Activated effector memory CD4-positive, alpha-beta T cell treated with Interleukin-2 at 50 U/mL for 16 hours (primary cell): Measurements from ENCODE around the gene CARMIL1.
"Not testable (repeated sequence)": the region's sequence is repeated elsewhere in the genome, so short reads cannot be mapped to it uniquely, and the experiment has no call there.

ENCODE experiments used
- DNase-seq: peaks from one replicate; pipeline ENCODE4 v3.0.0-alpha.2; 2020

CARMIL1 gene

DNA sequence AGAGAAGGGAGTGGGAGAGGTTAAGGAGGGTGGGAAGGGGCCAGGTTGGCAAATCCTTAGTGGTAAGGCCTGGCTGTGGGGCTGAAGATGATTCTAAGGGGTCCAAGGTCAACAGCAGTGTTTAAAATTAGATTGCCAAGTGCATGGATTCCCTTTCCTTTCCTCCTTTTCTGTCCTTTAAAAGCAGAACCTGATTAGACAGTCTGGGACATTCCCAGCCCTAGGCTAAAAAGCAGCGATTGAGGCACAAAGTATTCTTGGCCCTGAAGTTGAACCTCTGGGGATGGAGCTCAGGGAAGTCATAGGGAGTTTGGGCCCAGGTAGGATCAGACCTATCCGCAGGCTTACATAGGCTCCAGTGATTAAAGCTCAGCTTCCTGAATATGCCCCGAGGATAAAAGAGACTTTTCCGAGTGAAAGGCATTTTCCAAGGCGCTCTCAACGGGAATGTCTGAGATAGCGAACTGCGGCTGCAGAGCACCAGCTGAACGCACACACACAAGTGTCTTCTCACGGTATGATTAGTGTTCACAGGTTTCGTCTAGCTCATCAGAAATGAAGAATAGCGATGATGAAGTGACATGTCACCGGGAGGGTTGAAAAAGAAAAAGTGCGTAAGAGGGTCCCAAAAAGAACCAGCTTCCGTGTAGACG is 787 bp upstream of the CARMIL1 start:
- no peak for DNase-seq

DNA sequence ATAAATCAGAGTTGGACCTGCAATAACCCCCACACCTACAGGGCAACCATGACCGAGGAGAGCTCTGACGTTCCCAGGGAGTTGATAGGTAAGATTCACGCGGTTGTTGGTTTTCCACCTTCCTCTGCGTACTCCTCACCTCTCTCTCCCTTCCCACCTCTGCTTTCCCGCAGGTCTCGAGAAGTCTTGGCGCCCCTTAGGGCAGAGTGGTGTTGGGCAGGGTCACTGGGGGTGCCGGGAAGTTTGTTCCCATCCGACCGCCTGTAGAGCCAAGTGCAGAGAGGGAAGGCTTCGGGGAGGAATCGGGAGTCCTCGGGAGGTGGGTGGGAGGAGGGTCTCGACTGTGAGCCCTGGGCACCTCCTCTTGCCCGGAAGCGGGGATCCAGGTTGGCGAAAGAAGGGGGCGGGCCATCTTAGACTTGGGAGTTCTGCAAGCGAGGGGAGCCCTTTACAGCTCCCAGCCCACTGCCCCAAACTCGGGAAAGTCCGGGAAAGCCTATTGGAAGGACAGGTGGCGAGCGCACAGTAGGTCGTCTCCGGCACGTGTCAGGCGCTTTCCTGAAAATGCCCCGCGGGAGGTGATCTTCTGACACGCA is 672 bp downstream of the CARMIL1 start:
- DNase-seq, result no peak

DNA sequence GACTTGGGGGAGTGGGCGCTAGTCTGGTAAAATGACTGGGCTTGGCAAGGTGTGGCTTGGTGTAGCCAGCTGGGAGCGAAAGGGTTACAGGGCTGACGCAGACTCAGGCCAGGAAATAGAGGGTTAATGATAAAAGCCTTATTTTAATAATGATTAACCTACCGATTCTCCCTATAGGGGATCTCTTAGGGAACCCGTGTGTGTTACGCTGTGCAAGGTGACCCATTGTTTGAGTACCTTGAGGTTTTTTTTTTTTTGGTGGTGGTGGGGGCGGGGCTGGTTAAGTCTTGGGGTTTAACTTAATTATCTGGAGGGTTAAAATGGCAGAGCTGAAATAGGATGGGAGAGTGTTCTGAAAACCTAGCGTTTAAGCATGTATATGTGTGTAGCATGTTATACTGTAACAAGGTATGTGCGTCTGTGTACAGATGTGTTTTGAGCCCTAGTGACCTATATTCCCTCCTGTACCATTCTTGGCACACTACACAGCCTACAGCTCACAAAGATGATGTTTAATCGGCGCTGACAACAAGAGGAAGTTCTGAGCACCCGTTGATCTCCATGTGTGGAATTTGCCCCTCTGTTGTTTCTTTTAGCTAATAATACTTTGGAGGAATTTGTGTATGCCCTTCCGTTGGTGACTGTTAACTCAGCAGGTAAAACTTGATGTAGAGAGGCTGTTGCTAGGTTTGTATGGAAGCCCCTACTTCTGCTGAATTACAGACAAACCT is 1.3 kb downstream of the CARMIL1 start:
- no peak for DNase-seq

DNA sequence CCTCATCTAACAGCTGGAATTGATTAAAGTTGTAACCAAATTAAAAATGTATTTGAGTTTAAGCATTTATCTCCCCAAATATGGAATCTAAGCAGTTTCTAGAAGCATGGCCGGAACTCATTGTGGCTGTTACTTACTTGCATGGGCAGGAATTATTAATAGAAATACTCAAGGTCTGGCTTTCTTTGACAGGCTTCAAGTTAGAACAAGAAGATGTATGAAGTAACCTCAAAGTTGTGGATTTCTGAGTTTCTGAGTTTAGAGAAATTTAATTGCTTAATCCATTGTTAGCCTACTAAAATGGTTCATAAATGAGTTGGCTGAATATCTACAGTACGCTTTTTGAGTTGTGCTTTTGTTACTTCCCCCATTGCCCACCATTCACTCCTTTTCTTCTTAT is 7.7 kb downstream of the CARMIL1 start:
- no peak for DNase-seq

DNA sequence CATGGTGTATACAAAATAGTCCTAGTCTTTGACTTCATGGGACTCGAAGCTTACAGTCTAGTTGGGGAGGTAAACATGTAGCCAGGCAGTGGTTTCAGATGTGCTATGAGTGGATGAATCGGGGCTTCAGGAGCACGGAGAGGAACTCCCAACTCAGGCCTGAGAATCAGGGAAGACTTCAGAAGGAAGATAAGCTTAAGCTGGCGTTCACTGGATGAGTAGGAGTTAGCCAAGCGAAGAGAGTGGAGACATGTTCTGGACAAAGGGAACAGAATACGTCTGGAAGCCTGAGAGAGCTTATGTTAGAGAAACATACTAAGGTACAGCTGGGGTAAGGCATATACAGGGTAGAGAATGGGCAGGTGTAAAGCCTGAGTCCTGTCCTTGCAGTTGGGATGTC is 8.8 kb downstream of the CARMIL1 start:
- DNase-seq, result no peak

DNA sequence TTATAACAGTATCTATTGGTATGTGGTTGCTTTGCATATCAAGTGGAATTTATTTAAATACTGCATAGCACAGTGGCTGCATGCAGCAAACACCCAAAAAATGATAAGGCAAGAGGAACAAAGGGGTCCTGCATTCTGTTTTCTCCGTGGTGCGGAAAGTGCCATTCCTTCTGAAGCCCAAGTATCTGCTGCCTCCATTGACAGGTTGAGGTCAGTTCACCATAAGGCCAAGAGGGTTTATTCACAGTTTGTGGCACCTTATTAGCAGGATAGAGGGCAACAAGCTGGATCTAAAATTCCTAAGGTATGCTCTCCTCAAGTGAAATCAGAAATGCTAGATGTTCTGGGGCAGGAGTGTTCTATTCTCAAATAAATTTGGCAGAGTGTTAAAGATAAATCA is 9.3 kb downstream of the CARMIL1 start:
- DNase-seq, result no peak

DNA sequence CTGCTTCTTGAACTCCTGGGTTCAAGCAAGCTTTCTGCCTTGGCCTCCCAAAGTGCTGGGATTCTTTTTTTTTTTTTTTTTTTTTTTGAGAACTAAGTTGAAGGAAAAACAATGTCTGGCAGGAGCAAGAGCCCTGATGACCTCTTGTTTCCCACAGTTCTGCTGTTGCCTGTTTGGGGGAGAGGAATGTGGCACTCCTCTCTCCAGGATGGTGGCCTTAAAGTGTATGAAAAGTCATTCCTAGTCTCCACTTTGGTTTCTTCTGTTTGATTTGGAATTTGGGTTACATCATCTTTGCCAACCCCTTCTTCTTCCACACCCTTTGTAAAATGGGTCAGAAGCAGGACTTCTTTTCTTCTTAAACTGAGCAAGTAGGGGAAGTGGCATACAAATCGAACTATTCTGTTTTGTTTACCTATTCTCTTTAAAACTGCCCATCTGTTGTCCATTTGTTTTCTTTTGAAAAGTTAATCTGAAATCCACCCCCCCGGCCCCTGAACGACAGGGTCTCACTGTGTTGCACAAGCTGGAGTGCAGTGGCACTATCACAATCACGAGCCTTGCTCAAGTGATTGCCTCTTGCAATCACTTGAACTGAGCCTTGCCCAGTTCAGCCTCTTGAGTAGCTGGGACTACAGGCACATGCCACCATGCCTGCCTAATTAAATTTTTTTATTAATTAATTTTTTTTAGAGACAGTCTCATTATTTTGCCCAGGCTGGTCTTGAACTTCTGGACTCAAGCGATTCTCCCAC is 11.3 kb downstream of the CARMIL1 start:
- DNase-seq, result no peak

DNA sequence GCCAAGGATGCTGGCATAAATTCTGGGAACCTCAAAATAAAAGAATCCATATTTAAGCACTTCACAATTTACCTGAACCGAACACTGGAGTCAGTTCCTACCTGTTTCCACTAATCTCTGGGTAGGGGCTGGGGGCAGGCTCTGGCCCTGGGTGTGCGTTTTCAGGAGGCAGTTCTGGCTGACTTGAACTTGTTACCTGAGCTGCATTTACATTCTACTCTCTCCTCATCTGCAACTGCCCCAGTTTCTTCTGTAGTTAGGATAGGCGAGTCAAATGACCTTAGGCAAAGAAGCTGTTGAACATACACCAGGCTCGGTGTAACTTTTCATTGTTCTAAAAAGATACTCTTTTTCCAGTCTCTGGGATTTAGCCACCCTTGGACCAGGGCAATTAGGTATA is 13.2 kb downstream of the CARMIL1 start:
- DNase-seq, result no peak

DNA sequence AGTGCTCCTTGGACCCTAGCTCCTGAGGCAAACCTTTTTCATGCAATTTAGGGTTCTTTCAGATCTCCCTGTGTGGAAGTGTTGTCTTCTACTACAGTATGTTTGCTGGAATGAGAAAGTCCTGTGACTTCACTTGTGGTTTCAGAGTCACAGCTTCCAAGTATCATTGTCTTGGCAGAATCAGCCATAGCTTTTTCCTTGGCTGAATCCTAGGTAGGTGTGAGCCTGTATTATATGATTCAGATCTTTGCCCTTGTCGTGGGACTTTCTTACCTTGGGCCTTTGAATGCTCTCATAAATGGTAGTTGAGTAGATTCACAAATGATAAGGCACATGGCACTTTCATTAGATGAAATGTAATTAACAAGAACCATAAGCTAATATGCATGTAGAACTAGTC is 16.5 kb downstream of the CARMIL1 start:
- no peak for DNase-seq

DNA sequence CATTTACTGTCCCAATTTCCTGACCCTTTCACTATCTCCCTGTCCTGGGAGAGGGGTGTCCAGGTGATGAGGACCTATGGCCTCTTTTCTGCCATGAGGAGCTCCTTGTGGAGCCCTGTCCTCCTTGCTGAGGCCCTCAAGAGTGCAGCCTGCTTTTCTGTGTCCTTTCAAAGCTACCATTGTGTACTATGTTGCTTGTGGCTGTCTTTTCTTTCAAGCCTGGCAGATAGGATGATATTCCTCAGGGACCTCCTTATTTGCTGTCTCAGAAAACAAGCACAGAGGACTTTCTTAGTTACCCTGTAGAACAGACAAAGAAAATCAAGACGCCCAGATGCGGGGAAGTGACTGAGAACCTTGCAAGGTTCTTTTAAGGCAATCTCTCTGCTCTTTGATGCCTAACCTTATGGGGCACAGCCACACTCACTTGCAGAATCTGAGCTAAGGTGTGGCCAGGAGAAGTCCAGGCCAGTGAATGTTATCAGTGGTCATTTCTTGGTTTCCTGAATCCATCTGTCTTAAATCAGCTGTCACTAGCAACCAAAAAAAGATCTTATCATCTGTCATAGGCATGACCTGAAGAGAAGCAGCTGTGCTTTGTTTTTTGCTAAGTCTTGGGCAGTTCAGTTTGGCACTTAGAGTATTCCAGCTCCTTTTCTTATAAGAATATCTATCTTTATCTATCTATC is 17.2 kb downstream of the CARMIL1 start:
- DNase-seq, result no peak

DNA sequence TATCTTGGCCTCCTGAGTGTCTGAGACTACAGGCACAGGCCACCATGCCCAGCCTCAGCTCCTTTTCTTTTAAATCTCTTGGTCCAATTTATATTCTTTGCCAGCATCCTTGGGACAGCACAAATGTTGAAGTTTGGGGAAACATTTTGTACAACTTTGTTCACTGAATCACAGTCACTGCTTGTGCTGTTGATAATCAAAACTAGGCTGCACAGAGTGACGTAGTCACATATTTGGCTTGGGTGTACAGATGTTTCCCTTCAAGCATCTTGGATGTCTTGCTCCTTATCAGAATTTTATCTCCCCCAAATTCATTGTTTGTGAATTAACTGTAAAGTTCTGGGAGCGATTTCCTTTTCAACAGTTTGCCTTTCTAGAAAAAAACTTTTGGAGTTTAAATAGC is 17.9 kb downstream of the CARMIL1 start:
- DNase-seq, result no peak

DNA sequence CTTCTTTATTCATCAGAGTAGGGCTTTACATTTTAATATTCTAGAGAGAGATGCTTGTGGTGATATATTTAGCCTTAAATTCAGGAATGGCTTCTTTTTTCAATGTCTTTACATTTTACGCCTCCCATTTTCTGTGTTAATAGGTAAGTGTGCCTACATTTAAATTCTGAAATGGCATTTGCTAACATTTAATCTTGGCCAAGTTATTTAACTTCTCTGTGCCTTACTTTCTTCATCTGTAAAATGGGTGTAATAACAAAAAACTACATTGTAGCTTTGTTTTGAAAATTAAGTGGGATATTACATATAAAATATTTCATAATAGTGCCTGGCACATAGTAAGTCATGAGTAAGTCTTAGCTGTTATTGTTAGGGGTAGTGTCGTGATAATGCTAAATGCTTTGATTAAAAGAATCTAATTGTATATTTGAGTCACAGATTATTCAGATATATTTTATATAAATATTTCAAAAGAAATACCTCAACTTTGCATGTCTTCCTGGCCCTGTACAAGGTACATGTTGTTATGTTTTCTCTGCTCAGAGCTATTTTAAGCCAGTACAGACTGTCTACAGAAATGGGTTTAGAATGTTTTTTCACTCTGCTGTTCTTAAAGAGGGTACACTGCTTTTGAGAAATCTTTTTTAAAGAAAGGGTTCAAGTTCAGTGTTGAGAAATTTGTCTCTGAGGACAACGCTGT is 18.8 kb downstream of the CARMIL1 start:
- DNase-seq, result no peak

DNA sequence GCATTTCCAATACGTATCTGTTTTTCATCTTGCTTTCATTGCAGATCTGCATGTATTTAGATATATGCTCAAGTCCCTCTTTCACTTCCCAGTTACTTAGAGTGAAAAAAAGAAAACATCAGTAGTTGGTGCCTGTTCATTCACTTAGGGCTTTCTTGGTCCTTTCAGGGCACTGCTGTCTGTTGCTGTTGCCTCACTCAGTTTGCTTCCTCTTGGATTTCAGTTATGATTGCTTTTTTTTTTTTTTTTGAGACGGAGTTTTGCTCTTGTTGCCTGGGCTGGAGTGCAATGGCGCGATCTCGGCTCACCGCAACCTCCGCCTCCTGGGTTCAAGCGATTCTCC is 19.3 kb downstream of the CARMIL1 start:
- DNase-seq, result not testable (repeated sequence)

DNA sequence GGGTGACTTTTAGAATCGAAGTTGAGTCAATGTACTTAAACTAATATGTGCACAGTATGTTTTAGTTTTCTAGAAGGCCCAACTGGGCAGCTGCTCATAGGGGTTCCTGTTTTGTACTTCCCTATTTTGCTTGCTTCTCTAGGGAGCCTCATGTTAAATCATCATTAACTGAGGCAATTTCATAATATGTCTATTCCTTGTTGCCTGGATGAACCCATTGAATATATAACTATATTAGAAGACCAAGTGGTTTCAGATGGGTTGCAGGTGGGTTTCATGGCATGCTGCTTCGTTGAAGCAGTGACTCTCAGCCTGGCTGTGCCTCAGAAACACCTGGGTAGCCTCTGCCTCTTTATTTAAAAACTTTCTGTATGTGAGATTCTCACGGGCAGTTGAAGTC is 22.2 kb downstream of the CARMIL1 start:
- no peak for DNase-seq

DNA sequence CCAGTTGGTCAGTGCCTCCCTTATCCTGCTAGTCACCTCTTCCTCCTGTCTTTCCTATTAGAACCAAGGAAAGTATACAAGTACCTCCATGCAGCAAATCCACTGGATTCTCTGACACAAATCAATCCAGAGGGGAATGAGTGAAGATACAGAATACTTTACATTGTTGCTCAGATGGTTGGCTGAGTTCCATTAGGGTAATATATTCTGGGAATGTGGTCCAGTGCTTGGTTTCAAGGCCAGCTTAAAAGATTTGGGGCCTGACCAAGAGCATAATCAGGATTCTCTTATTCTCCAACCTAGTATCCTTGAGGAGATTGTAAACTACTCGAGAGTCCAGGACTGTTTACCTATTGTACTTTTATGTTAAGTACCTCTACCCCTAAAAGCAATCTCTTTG is 23.0 kb downstream of the CARMIL1 start:
- DNase-seq, result no peak

DNA sequence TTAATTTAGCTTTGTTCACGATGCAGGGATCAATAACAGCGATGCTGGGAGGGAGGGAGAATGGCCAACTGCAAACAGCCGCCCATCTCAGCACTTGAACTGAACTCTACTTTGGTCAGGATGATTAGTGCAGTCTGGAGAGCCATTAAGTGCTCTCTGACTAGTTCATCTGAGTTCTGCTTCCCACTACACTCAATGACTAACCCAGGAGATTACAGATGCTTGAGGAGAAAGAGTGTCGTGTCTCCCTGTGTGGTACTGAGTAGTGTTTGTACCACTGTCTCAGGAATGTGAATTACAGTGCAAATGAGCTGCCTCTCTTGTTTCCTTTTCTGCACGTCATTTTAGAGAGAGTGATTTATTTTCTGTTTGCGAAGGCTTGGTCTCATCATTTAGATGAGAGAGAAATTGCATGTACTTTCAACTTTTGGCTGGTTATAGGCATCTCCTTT is 23.5 kb downstream of the CARMIL1 start:
- no peak for DNase-seq

DNA sequence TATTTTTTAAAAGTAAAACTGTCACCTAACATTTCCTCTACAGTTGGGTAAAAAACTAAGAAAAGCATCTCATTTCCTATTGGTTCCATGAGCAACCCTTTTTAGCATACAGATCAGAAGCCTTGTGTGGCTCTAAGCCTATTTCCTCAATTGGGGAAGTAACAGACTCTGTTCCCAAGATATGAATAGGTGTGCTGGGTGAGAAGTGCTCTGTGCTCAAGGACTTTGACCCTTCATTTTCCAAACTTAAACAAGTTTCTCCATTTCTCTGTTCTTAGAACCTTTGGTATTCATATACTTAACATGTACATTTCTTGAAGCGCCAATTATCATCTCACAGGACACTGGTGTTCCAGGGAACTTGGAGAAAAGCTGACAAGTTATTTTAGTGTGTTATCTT is 24.1 kb downstream of the CARMIL1 start:
- DNase-seq, result no peak

DNA sequence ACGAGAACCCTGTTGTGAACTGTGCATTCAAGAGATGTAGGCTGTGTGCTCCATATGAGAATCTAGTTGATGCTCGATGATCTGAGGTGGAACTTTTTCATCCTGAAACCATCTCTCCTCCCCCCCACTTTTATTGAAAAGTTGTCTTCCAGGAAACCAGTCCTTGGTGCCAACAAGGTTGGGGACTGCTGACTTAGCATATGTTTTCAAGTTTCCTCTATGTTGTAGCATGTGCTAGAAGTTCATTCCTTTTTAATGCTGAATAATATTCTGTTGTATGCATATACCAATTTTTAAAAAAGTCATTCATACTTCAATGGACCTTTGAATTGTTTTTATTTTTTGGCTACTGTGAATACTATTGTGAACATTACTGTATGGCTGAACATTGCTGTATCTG is 27.2 kb downstream of the CARMIL1 start:
- DNase-seq, result no peak

DNA sequence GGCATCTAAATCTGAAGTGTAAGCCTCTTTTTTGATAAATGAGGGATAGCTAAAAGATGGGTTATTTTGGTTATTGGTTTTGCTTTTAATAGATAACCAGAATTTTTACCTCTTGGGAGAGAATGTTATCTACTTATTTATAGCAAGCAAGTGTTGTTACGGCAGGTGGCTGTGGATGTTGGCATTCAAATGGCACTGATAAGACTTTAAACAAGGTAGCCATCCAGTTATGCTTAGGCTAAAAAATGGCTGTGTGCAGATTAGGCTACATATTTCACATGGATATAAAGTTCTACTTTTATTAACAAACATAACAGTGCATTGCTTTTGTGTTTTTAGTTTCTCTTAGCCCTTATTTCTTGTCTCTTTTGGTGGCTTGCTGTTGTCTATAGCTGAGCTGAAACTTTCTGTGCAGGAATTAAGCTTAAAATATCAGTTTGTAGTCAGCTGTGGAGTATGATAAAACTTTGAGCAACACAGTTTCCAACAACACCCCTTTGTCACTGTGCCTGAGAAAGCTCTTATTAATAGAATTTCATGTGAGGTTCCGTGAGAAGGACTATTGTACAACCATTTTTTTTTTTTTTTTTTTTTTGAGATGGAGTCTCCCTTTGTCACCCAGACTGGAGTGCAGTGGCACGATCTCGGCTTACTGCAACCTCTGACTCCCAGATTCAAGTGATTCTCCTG is 28.8 kb downstream of the CARMIL1 start:
- no peak for DNase-seq

DNA sequence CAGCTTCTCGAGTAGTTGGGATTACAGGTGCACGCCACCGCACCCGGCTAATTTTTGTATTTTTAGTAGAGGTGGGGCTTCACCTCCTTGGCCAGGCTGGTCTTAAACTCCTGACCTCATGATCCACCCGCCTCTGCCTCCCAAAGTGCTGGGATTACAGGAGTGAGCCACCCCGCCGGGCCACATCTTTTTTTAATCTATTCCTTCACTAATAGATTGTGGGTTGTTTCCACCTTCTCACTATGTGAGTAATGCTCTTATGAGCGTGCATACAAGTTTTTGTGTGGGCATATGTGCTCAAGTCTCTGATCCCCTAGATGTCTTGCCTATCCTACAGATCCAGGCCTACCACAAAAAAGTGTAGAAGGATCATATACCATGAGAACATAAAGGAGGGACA is 30.7 kb downstream of the CARMIL1 start:
- no peak for DNase-seq

DNA sequence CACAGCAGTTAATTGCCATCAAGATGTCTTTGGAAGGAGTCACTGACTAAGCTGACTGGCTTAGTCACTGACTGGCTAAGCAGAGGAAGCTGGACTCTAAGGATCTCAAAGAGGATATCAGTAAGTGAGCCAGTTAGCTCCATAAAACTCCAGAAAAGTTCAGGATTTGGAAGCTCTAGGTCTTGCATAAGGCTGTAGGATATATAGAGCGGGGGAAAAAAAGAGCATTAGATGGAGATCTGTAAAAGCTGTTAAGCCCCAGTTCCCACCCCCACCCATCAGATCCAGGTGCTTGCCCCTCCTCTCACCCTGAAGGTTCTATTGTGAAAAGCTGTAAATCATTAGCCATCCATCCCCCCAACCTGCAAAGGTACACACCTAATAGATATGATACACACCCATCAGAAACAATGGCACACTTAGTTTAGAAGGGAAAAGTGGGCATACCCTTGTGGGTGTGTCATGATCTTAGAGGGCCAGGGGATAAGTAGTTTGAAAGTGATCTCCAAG is 32.2 kb downstream of the CARMIL1 start:
- no peak for DNase-seq
